HuH-7.5 (cell line): ENCODE data around the gene ZBTB12.

ENCODE experiments used
- DNase-seq: peaks from one replicate; pipeline ENCODE4 v3.0.0; 2011; ENCODE audit warnings: low spot score

The ZBTB12 gene

DNA sequence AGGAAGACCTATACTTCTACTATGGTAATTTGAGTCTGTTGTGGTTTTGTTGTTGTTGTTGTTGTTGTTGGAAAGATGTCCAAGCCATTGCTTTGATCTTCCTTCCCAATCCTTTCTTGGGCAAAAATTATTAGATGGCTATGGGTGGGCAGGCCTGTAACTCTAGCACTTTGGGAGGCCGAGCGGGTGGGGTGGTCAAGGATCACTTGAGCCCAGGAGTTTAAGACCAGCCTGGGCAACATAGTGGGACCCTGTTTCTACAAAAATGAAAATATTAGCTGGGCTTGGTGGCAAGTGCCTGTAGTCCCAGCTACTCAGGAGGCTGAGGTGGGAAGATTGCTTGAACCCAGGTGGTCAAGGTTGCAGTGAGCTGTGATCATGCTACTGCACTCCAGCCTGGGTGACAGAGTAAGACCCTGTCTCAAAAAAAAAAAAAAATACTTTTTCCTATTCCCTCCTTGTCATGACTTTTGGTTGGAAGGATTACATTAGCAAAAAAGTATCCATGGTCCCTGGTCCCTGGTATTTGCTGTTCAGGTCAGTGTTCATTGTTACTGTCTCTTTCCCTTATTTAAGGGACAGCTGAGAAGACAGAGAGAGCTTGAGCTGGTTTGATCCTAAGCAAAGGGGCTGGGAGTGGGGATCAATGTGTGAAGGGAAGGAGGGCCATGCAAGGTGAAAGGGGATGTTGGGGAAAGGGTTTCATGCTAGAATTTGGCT is 51.0 kb downstream of the ZBTB12 start:
- DNase-seq = no peak
